ENCODE data around the gene SLC35E4.

The SLC35E4 gene

GRCh38 chr22:30667107-30667493, 31.5 kb downstream of the SLC35E4 start:
- peaks cover 7% of the 10 kb centered on the region; the same call in 1 of the 2 replicates for H3K27me3 ChIP-seq (ENCODE audit: low read depth, low read length)
- peak overlapping the region; percentile 88 for H3K4me3 ChIP-seq (ENCODE audit: low read length)
- peaks cover 10% of the 10 kb centered on the region for H3K4me1 ChIP-seq (ENCODE audit: low read length)
- peak overlapping the region; percentile 72 for H2AFZ ChIP-seq (ENCODE audit: low read depth, low read length)
- no peaks in the 10 kb centered on the region for H3K9me3 ChIP-seq (ENCODE audit: insufficient read depth, low read length)
- TF ChIP-seq CTCF (IDR thresholded peaks at IDR 0.05; ENCODE audit: low read depth, low read length) (no peak), EZH2phosphoT487 (IDR thresholded peaks at IDR 0.05; ENCODE audit: low read depth) (no peak)
- peak overlapping the region; percentile 71 for H3K9ac ChIP-seq (ENCODE audit: low read length)
- H3K4me2 ChIP-seq (ENCODE audit: low read length): peak overlapping the region; percentile 91
- H3K36me3 ChIP-seq (replicated peaks; ENCODE audit: low read depth, low read length): no peaks in the 10 kb centered on the region
- no peaks in the 10 kb centered on the region for H4K20me1 ChIP-seq (ENCODE audit: insufficient read depth, low read length)
- H3K27ac ChIP-seq (ENCODE audit: low read length): no peak overlapping the region
- no peaks in the 10 kb centered on the region for H3K79me2 ChIP-seq (ENCODE audit: low read length)

DNA sequence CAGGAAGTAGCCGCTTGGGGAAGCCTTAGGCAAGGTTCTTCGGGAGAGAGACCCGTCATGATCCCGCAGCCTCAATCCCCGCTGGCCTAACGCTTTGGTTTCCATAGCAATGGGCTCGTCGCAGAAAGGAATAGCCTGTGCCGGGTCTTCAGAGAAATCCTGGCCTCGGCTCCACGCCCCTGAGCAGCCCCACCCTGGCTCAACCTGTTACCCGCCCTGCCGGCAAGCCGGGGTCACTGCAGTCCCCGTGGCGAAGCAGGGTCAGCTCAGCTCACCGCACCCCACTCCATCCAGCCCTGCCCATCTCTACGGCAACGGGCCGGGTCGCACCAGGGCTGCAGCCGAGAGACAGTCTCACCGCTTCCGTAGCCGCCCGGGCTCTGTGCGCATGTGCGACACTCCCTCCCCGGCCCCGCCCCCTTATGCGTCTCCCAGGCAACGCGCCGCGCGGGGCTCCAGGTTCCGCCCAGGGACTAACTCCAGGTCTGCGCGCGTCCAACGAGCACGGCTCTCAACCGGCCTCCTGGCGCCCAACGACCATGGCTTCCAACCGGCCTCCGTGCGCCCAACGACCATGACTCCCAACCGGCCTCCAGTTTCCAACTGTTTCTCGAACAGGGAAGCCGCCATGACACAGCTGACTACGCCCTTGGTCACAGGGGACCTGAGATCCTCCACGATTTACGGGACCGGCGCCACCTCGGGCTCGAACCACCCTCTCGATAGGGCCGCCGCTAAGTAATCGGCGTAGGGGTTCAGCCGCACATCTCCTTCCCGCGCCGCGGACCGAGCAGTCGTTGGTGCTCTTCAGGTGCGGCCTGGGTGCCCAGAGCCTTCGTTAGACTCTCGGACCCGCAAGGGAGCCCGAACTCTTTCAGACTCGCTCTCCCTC, 32.2 kb downstream of the SLC35E4 start, which contains the start of gene DUSP18:
Gene DUSP18, minus strand, starts transcription at position 382 of the 892 bp plus-strand sequence. CDS start 3,872 bp downstream, outside the sequence.
- Histone ChIP-seq H3K36me3 (replicated peaks; ENCODE audit: low read depth, low read length) (no peaks in the 10 kb centered on the region), H3K9me3 (ENCODE audit: insufficient read depth, low read length) (no peaks in the 10 kb centered on the region), H3K79me2 (ENCODE audit: low read length) (no peaks in the 10 kb centered on the region), H2AFZ (ENCODE audit: low read depth, low read length) (peak within 1 kb of the TSS; percentile 95), H3K4me3 (ENCODE audit: low read length) (peak within 1 kb of the TSS; percentile 88), H3K4me1 (ENCODE audit: low read length) (peaks cover 10% of the 10 kb centered on the region), H3K4me2 (ENCODE audit: low read length) (peak within 1 kb of the TSS; percentile 91), H3K27me3 (ENCODE audit: low read depth, low read length) (peaks cover 7% of the 10 kb centered on the region; the same call in 1 of the 2 replicates), H3K9ac (ENCODE audit: low read length) (peak within 1 kb of the TSS; percentile 71), H3K27ac (ENCODE audit: low read length) (no peak within 1 kb of the TSS), H4K20me1 (ENCODE audit: insufficient read depth, low read length) (no peaks in the 10 kb centered on the region)
- TF ChIP-seq EZH2phosphoT487 (IDR thresholded peaks at IDR 0.05; ENCODE audit: low read depth): no peak

DNA sequence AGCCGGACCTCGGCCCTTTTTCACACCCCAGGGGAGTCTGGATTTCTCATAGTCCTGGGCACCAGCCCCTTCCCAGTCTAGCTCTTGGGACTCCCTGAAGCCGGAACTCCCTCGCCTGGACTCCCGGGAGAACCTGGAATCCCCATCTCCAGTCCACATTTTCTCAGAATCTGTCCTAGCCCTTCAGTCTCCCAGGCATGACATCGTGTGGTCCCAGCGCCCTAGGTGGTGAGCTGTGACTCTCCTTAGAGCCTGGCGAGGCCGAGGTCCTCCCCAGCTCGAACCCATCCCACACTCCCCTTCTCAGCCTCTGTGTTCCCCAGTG, 32.8 kb downstream of the SLC35E4 start:
- peak overlapping the region; percentile 95 for H2AFZ ChIP-seq (ENCODE audit: low read depth, low read length)

GRCh38 chr22:30671071-30671470, 35.5 kb downstream of the SLC35E4 start:
- no peak overlapping the region for H3K4me3 ChIP-seq (ENCODE audit: low read length)
- peaks cover 11% of the 10 kb centered on the region; the same call in 1 of the 2 replicates for H3K27me3 ChIP-seq (ENCODE audit: low read depth, low read length)
- peaks cover 10% of the 10 kb centered on the region for H3K4me1 ChIP-seq (ENCODE audit: low read length)
- no peaks in the 10 kb centered on the region for H3K9me3 ChIP-seq (ENCODE audit: insufficient read depth, low read length)
- H3K36me3 ChIP-seq (replicated peaks; ENCODE audit: low read depth, low read length): no peaks in the 10 kb centered on the region
- no peak overlapping the region for H2AFZ ChIP-seq (ENCODE audit: low read depth, low read length)
- no peak for TF ChIP-seq CTCF (IDR thresholded peaks at IDR 0.05; ENCODE audit: low read depth, low read length)
- no peak overlapping the region for H3K4me2 ChIP-seq (ENCODE audit: low read length)
- no peak overlapping the region for H3K27ac ChIP-seq (ENCODE audit: low read length)
- H3K9ac ChIP-seq (ENCODE audit: low read length): no peak overlapping the region
- H3K79me2 ChIP-seq (ENCODE audit: low read length): no peaks in the 10 kb centered on the region
- no peaks in the 10 kb centered on the region for H4K20me1 ChIP-seq (ENCODE audit: insufficient read depth, low read length)

More for the DNA sequence above, 32.8 kb downstream of the SLC35E4 start:
- TF ChIP-seq CTCF (IDR thresholded peaks at IDR 0.05; ENCODE audit: low read depth, low read length) (no peak), EZH2phosphoT487 (IDR thresholded peaks at IDR 0.05; ENCODE audit: low read depth) (no peak)
- peak overlapping the region; percentile 87 for H3K4me2 ChIP-seq (ENCODE audit: low read length)
- H3K9ac ChIP-seq (ENCODE audit: low read length): peak overlapping the region; percentile 71
- no peaks in the 10 kb centered on the region for H3K36me3 ChIP-seq (replicated peaks; ENCODE audit: low read depth, low read length)
- H4K20me1 ChIP-seq (ENCODE audit: insufficient read depth, low read length): no peaks in the 10 kb centered on the region
- H3K79me2 ChIP-seq (ENCODE audit: low read length): no peaks in the 10 kb centered on the region
- peaks cover 10% of the 10 kb centered on the region for H3K4me1 ChIP-seq (ENCODE audit: low read length)
- H3K4me3 ChIP-seq (ENCODE audit: low read length): peak overlapping the region; percentile 88
- H3K27ac ChIP-seq (ENCODE audit: low read length): no peak overlapping the region
- H3K9me3 ChIP-seq (ENCODE audit: insufficient read depth, low read length): no peaks in the 10 kb centered on the region
- H3K27me3 ChIP-seq (ENCODE audit: low read depth, low read length): peaks cover 7% of the 10 kb centered on the region; the same call in 1 of the 2 replicates
